Activated naive CD8-positive, alpha-beta T cell treated with anti-CD3 and anti-CD28 coated beads, Interleukin-2, amount 10 ng/mL, durations not matched to agents 7 days and 5 days (primary cell): Measurements from ENCODE around the gene STX8. TPM values are rescaled to one million over a fixed set of nuclear protein-coding genes. Genes with fewer than 3 reads are reported as not detected.

Experiments used
- ATAC-seq: fragments of 150-1000 bp; cut with Tn5 transposase; one replicate; pipeline ENCODE4 v1.10.0; 2021; ENCODE audit warnings: low read depth, moderate library complexity
- POLR2A ChIA-PET: fragments of 350-600 bp; sonication (Branson Sonifier 250); formaldehyde crosslinking; loops from one replicate; lab custom pipeline; 2021; ENCODE audit warnings: antibody characterized with exemption; lab: Charles Lee
- DNase-seq: peaks from one replicate; pipeline ENCODE4 v3.0.0; 2021
- H3K27ac Mint-ChIP-seq: one replicate; pipeline ENCODE4 v1.8.0; 2022; ENCODE audit warnings: mild to moderate bottlenecking, mixed read lengths
- H3K27me3 Mint-ChIP-seq: one replicate; pipeline ENCODE4 v1.8.0; 2022; ENCODE audit warnings: mild to moderate bottlenecking, moderate library complexity, mixed read lengths
- H3K36me3 Mint-ChIP-seq: one replicate; pipeline ENCODE4 v1.8.0; 2021; ENCODE audit warnings: mild to moderate bottlenecking, mixed read lengths
- H3K4me1 Mint-ChIP-seq: one replicate; pipeline ENCODE4 v1.8.0; 2021; ENCODE audit warnings: mixed read lengths
- H3K4me3 Mint-ChIP-seq: one replicate; pipeline ENCODE4 v1.8.0; 2022; ENCODE audit warnings: mild to moderate bottlenecking, moderate library complexity, mixed read lengths
- H3K9me3 Mint-ChIP-seq: one replicate; pipeline ENCODE4 v1.8.0; 2021; ENCODE audit warnings: mixed read lengths
- total RNA-seq, 2 experiments: library from RNA; stranded (reverse); gene quantifications; one replicate each; pipeline ENCODE4 v1.2.3, GENCODE V29; 2021

STX8 gene
- total RNA-seq, 2 experiments from 2014 or later = 62.6 to 68.9 TPM

GRCh38 chr17:9239793-9240658, 335.6 kb downstream of the STX8 start:
- Mint-ChIP-seq H3K27ac (no peak overlapping the region), H3K27me3 (peaks cover 2% of the 10 kb centered on the region), H3K9me3 (no peaks in the 10 kb centered on the region), H3K4me1 (peaks cover 7% of the 10 kb centered on the region), H3K36me3 (peaks cover 1% of the 10 kb centered on the region), H3K4me3 (peak overlapping the region; percentile 71)
- peak; percentile 78 for DNase-seq
- POLR2A ChIA-PET = no interaction called here
- peak; percentile 82 for ATAC-seq

GRCh38 chr17:9239246-9239792, 336.3 kb downstream of the STX8 start:
- no peak overlapping the region for H3K27ac Mint-ChIP-seq
- H3K27me3 Mint-ChIP-seq = peaks cover 2% of the 10 kb centered on the region
- DNase-seq = no peak
- peak; percentile 20 for ATAC-seq
- H3K36me3 Mint-ChIP-seq = peaks cover 1% of the 10 kb centered on the region
- peak overlapping the region; percentile 71 for H3K4me3 Mint-ChIP-seq
- H3K4me1 Mint-ChIP-seq = peaks cover 7% of the 10 kb centered on the region
- H3K9me3 Mint-ChIP-seq = no peaks in the 10 kb centered on the region
- POLR2A ChIA-PET = no interaction called here

- peaks cover 7% of the 10 kb centered on the region for H3K4me1 Mint-ChIP-seq
- peak overlapping the region; percentile 54 for H3K4me3 Mint-ChIP-seq
- peaks cover 2% of the 10 kb centered on the region for H3K27me3 Mint-ChIP-seq
- no peak for DNase-seq
- no peak for ATAC-seq
- H3K27ac Mint-ChIP-seq = no peak overlapping the region
- POLR2A ChIA-PET = no interaction called here
- peaks cover 1% of the 10 kb centered on the region for H3K36me3 Mint-ChIP-seq
- H3K9me3 Mint-ChIP-seq = no peaks in the 10 kb centered on the region
These were observed 337.0 kb downstream of the STX8 start for GRCh38 chr17:9238340-9239245.

GRCh38 chr17:9237661-9238301, 337.8 kb downstream of the STX8 start:
- POLR2A ChIA-PET = no interaction called here
- peaks cover 7% of the 10 kb centered on the region for H3K4me1 Mint-ChIP-seq
- H3K27ac Mint-ChIP-seq = no peak overlapping the region
- DNase-seq = no peak
- ATAC-seq = no peak
- H3K4me3 Mint-ChIP-seq = no peak overlapping the region
- H3K9me3 Mint-ChIP-seq = no peaks in the 10 kb centered on the region
- peaks cover 2% of the 10 kb centered on the region for H3K27me3 Mint-ChIP-seq
- H3K36me3 Mint-ChIP-seq = peaks cover 1% of the 10 kb centered on the region

- Mint-ChIP-seq H3K4me3 (no peak overlapping the region), H3K4me1 (peaks cover 7% of the 10 kb centered on the region), H3K27me3 (peaks cover 2% of the 10 kb centered on the region), H3K9me3 (no peaks in the 10 kb centered on the region), H3K36me3 (peaks cover 1% of the 10 kb centered on the region), H3K27ac (no peak overlapping the region)
- DNase-seq (no peak), ATAC-seq (no peak)
- POLR2A ChIA-PET = no interaction called here
These were observed 338.6 kb downstream of the STX8 start for GRCh38 chr17:9237053-9237410.

- Mint-ChIP-seq H3K9me3 (no peaks in the 10 kb centered on the region), H3K36me3 (peaks cover 1% of the 10 kb centered on the region), H3K4me3 (no peak overlapping the region), H3K4me1 (peaks cover 6% of the 10 kb centered on the region), H3K27me3 (peaks cover 2% of the 10 kb centered on the region), H3K27ac (no peak overlapping the region)
- POLR2A ChIA-PET = no interaction called here
- ATAC-seq (no peak), DNase-seq (no peak)
These were observed 339.2 kb downstream of the STX8 start for GRCh38 chr17:9236286-9237052.

DNA sequence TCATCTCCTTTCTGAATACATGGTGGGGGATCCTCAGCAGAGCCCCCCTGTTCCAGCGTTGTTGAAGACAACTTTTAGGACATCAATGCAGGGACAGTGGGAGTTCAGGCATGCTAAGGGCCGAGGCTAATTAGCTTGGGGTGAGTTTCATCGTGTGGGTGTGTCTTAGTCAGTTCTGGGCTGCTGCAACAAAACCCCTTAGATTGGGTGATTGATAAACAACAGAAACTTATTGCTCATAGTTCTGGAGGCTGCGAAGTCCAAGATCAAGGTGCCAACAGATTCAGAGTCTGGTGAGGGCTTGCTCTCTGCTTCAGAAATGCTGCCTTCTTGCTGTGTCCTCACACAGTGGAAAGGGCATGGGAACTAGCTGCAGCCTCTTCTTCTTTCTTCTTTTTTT, 340.3 kb downstream of the STX8 start:
- H3K4me3 Mint-ChIP-seq = no peak overlapping the region
- peaks cover 2% of the 10 kb centered on the region for H3K27me3 Mint-ChIP-seq
- POLR2A ChIA-PET = no interaction called here
- peaks cover 4% of the 10 kb centered on the region for H3K4me1 Mint-ChIP-seq
- H3K36me3 Mint-ChIP-seq = peaks cover 1% of the 10 kb centered on the region
- DNase-seq = no peak
- no peak for ATAC-seq
- H3K27ac Mint-ChIP-seq = no peak overlapping the region
- H3K9me3 Mint-ChIP-seq = no peaks in the 10 kb centered on the region

GRCh38 chr17:9234389-9234945, 341.2 kb downstream of the STX8 start:
- Mint-ChIP-seq H3K4me3 (no peak overlapping the region), H3K4me1 (peaks cover 4% of the 10 kb centered on the region), H3K36me3 (peaks cover 1% of the 10 kb centered on the region), H3K27ac (no peak overlapping the region), H3K9me3 (no peaks in the 10 kb centered on the region), H3K27me3 (peaks cover 4% of the 10 kb centered on the region)
- ATAC-seq (no peak), DNase-seq (no peak)
- POLR2A ChIA-PET = no interaction called here

- Mint-ChIP-seq H3K36me3 (peaks cover 1% of the 10 kb centered on the region), H3K27ac (no peak overlapping the region), H3K4me1 (peaks cover 2% of the 10 kb centered on the region), H3K9me3 (no peaks in the 10 kb centered on the region), H3K4me3 (no peak overlapping the region), H3K27me3 (peaks cover 4% of the 10 kb centered on the region)
- DNase-seq = no peak
- no peak for ATAC-seq
- POLR2A ChIA-PET = no interaction called here
These were observed 341.9 kb downstream of the STX8 start for GRCh38 chr17:9233761-9234160.

DNA sequence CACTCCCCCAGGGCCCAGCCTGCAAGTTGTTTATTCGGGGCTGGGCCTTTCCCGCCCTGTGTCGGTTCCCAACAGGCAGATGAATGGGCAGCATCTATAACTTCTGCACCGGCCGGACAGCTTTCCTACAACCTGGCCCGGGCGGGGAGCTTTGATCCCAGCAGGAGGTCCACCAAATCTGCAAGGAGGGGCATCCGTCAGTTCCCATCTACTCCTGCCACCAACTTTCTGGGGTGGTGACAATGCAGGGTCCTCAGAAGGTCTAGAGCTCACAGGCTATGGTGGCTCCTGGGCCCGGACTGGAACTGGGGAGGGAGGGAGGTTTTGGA, 342.4 kb downstream of the STX8 start:
- DNase-seq = no peak
- POLR2A ChIA-PET = no interaction called here
- ATAC-seq = no peak
- H3K9me3 Mint-ChIP-seq = no peaks in the 10 kb centered on the region
- no peak overlapping the region for H3K4me3 Mint-ChIP-seq
- H3K27ac Mint-ChIP-seq = no peak overlapping the region
- H3K27me3 Mint-ChIP-seq = peaks cover 3% of the 10 kb centered on the region
- H3K4me1 Mint-ChIP-seq = no peaks in the 10 kb centered on the region
- H3K36me3 Mint-ChIP-seq = peaks cover 1% of the 10 kb centered on the region

DNA sequence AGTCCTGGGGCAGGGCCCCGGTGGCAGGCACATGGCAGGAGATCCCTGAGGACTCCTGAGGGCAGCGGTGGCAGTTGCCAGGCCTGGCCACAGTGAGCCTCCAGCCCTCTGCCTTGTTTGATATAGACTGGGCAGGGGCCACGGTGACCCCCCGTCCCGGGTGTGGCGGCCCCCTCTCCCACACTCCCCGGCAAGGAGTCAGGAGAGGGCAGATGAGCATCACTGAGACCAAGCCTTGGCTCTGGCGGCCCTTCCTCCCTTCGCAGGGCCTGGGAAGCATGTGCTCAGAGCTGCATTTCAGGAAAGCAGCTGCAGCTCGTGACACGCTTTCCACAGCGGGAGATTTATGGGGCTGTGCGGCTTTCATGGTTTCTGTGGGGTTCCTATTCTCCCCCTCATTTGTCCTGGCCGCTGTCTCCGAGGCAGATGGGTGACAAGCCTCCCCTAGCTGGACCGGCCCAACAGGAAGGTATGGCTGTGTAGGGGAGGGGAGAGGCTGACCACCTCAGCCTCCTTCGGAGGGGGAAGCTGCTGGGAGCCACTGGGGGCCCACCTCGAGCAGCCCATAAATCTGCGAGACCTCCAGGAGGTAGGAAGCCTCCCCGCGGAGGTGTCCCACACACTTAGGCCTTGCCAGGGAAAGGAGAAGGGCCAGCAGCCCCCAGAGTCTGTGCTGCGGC, 342.9 kb downstream of the STX8 start:
- H3K27ac Mint-ChIP-seq = no peak overlapping the region
- POLR2A ChIA-PET = no interaction called here

GRCh38 chr17:9232155-9232475, 343.5 kb downstream of the STX8 start:
- Mint-ChIP-seq H3K27ac (no peak overlapping the region), H3K4me1 (no peaks in the 10 kb centered on the region)

More for the DNA sequence above, 342.9 kb downstream of the STX8 start:
- DNase-seq = no peak
- ATAC-seq = no peak
- no peaks in the 10 kb centered on the region for H3K9me3 Mint-ChIP-seq
- H3K27me3 Mint-ChIP-seq = peaks cover 3% of the 10 kb centered on the region
- H3K4me1 Mint-ChIP-seq = no peaks in the 10 kb centered on the region
- H3K36me3 Mint-ChIP-seq = peaks cover 1% of the 10 kb centered on the region
- H3K4me3 Mint-ChIP-seq = no peak overlapping the region

More at GRCh38 chr17:9232155-9232475, 343.5 kb downstream of the STX8 start:
- DNase-seq (no peak), ATAC-seq (no peak)
- Mint-ChIP-seq H3K36me3 (peaks cover 1% of the 10 kb centered on the region), H3K9me3 (no peaks in the 10 kb centered on the region), H3K27me3 (peaks cover 3% of the 10 kb centered on the region), H3K4me3 (no peak overlapping the region)
- POLR2A ChIA-PET = no interaction called here
